HG03196 (cell line): Measurements from ENCODE around the gene CHADL.

ENCODE experiments used
- ATAC-seq: cut with Tn5 transposase; IDR thresholded peaks from one replicate; pipeline ENCODE4 v1.9.1; 2021; ENCODE audit not compliant: unreplicated experiment

CHADL gene

DNA sequence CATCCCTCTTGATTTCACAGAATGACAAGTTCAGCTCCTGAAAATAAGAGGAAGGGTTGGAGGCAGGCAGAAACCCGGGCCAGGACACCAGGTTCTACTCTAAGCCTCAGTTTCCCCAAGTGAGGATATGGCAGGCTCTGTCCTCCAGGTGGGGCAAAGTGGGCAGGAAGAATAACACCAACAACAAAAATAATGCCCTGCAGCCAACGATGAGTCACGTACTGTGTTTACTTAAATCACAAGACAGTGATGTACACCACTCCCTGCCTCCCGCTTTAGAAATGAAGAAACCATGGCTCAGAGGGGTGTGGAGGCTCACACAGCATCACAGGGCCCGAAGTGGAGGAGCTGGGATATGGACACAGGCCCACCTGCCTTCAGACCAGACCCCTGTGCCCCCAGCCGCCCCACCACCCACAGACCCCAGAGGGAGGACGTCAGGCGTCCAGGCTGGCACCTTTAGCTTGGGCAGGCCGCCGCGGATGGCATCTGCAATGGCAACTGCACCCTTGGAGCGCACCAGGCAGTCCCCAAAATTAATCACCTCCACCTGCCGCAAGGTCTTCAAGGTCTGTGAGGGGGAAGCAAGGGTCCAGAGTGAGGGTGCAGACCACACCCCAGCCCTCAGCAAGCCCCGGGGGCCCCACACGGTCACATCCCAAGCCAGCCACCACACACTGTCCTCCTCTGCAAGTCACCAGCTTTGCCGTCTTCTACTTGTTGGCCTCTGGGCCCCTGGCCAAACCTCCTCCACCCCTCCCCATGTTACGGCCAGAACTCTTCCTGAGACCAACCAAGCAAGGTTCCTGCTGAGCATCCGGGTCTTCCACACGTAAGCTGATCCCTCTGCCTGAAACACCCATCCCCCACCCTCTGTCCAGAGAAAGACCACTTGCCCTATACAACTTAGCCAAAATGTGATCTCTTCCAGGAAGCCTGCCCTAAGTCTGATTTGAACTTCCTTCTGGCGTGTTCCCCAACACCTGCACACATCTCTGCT is 15.8 kb upstream of the CHADL start:
- no peak for ATAC-seq

DNA sequence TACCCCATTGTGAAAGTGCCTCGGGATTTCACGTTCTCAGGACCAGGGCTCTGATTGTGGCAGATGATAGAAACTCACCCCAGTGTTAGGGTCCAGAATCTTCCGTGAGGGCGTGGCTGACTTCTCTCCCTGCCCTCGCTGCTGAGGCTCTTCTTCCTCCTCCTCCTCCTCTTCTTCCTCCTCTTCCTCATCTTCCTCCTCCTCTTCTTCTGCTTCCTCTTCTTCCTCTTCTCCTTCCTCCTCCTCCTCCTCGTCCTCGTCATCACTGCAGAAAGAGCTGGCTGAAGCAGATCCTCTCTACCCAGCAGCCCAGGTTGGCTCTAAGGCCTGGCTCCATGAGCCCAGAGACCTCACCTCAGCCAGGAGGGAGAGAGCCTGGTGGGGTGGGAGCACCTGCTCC is 13.5 kb upstream of the CHADL start:
- no peak for ATAC-seq

DNA sequence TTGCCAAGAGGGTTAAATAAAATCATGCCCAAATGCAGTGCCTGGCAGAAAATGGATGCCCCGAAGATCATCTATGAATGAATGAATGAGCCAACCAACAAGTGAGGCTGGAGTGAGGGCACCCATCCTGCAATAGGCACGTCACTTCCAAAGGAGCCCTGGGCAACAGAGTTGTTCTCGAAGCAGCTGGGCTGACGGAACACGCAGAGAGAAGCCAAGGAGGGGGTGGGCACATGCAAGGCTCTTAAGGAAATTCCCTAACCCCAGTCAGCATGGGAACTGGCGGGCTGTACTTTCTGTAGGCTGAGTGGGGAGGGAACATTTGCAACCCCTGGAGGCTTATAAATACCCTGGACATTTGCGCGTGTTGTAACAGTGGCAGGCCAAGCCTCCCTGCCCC is 11.6 kb upstream of the CHADL start:
- no peak for ATAC-seq

DNA sequence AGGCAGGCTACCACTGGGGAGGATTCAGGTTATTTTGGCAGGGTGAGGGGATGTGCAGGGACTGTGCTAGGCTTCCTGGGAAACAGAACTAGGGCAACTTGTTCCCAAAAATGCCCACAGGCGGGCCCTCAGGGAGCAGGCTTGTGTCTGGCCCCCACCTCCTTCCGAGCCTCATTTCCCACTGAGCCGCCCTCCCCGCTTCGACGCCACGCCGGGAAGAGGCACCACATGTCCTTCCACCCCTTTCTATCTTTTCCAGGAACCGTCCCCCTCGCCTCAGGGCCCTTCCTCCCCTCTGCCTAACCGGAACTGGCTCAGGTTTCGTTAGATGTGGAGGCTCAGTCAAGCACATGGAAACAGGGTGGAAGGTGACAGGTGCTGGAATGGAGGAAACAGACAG is 9.4 kb upstream of the CHADL start:
- no peak for ATAC-seq

DNA sequence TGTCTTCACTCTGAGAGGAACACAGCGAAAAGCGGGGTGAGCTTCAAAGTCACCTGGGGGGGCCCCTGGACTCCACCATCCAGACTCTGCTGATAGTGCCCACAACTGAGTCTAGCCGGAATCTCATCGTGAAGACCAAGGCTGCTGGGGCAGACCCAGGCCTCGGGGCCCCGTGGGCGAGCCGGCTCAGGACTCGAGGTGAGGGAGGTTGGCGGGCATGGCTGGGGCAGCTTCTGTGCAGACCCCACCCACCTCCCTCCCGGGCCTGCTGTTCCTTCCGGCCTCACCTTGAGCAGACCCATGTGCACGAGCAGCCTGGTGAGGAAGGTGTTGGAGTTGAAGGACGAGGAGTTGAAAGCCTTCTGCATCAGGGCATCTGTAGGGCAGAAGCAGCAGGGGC is 8.7 kb upstream of the CHADL start:
- ATAC-seq = no peak

DNA sequence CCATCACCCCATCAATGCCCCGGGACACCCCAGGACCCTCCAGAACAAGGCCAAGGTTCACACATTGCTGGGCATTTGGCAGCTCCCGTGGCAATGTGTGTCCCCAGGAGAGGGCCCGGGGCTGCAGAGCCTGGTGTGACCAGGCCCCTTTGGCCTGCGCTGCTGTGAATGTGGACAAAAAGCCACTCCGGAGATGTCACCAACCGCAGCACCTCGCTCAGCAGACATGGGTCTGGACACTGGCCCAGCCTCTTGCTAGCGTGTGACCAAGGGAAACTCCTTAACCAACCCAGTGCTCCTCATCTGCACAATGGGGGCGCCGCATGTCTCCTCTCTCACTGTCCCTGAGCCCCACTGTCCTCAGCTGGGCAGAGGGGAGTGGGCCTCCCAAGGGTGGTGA is 8.0 kb upstream of the CHADL start:
- no peak for ATAC-seq

DNA sequence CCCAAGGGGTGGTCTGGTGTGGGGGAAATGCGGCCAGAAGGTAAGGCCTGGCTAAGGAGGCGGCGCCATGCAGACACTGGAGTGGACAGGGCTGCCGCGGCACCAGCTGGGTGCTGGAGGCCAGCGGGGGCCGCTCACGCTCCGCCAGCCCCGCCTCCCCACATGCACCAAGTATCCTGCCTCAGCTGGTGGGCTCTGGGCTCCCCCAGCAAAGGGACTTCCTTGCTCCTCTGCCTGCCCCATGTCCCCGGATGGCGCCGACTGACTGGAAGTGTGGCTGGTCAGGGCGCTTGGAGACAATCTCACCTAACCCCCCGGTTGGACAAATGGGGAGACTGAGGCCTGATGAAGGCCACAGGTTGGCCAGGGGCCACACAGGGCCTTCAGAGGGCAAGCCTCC is 7.6 kb upstream of the CHADL start:
- no peak for ATAC-seq

DNA sequence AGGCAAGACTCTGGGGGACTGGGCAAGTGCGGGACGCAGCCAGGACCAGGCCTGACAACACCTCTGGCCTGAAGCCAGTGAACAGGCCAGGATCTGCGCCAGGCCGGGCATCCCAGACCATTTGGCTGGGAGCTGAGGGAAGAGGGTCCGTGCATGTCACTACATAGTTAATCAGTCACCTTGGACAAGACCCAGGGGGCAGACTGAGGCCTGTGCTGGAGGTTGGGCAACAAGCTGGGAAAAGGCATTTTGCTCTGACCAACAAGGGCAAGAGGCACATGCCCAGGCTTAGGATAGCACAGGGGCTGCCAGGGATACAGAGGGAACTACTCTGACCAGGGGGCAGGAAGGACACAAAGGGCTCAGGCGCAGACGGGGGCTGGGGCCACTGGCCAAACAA is 7.0 kb upstream of the CHADL start:
- ATAC-seq = no peak

DNA sequence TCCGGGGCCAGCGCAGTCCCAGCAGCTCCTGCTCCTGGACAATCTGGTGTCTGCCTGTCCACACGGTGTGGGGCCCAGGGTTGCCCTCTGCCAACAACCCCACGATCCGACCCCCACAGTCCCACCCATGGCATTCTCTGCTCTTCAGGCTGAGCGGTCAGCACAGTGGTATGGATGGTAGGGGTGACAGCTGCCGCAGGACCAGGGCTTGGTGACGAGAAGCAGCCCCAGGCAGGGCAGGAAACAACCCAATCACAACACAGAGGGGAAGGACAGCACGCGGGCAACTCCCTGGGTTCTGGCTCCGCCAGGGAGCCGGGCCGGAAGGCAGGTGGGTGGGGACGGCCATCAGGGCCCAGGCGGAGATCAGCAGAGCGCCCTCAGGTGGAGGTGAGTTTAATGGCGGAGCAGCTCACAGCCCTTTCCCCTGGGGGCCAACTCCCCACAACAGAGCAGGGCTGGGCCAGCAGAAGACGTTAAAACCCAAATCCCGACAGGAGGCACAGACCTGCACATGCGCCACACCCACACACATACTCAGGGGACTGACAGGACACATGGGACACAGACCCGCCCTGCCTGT is 5.3 kb upstream of the CHADL start:
- no peak for ATAC-seq

DNA sequence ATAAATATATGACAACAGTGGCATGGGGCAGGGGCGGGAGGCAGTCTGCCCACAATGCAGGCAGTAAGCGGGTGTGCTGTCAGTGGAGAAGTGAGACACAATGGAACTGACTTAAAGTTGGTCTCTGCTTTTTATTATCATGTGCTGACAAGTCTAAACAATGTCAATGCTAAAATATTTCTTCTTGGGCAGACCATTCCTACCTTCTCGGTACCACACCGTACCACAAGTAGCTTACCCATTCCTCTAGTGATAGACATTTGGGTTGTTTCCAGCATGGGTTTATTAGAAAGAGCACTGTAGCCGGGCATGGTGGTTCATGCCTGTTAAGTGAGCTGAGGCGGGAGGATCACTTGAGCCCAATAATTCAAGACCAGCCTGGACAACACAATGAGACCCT is 2.6 kb upstream of the CHADL start:
- no peak for ATAC-seq

DNA sequence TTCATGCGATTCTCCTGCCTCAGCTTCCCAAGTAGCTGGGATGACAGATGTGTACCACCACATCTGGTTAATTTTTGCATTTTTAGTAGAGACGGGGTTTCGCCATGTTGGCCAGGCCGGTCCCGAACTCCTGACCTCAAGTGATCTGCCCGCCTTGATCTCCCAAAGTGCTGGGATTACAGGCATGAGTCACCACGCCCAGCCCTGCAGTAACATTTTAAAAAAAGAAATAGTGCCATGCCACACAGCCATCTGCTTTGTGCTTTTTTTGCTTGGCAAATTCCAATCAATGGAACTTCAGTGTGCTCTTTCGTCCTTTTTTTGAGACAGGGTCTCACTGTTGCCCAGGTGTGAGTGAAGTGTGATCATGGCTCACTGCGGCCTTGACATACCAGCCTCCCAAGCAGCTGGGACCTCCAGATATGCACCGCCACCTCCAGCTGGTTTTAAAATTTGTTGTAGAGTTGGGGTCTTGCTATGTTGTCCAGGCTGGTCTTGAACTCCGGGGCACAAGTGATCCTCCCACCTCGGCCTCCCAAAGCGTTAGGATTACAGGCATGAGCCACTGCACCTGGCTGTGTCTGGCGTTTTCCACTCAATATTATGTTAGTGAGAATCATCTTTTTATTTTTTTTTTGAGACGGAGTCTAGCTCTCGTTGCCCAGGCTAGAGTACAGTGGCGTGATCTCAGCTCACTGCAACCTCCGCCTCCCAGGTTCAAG is 1.8 kb upstream of the CHADL start:
- ATAC-seq = no peak

DNA sequence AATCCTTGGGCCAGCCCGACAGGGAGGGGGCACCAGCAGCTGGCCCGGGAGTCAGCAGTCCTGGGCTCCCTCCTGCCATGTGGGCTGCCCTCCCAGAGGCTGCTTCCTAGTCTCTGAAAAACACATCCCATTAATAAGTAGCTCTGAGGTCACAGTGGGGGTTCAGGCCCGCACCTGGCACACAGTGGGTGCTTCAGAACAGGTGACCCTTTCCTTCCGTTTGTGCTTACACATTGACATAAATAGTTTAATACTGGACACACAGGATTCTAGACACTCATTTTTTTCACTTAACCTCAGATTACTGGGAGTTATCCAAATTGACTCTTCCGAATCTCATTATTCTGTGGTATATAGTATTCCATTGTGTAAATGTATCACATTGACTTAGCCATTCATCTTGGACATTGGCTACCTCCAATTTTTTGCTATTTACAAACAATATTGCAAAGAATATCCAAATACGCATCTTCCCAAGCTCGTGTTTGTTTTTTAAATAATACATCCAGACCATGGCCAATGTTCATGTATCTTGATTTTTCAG is 474 bp upstream of the CHADL start:
- ATAC-seq = no peak

DNA sequence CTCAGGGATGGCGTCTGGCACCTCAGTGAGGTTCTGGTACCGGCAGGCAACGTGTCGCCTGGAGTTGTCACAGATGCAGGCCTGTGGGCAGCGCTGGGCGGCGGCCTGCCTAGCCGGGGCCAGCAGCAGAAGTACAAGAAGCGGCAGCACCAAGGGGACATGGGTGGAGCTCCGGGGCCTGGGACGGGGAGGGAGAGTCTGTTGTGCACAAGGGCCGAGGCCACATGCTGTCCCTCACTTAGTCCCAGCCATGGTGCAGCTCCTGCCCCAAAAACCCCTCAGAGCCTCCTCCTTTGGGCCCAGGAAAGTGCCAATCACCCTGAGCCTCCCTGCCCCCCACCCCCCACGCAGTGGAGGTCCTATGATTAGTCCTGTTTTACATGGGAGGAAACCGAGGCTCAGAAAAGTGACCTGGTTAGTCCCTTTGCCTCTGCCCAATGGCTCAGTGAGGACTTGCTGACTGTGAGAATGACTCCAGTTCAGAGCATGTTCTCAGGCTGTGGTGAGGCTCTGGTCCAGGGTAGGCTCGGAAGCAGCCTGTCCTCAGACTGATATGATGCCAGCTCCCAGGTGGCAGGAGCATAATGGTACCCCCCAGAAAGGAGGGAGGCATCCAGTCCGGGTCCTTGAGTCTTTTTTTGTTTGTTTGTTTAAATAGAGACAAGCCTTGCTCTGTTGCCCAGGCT is 1.1 kb downstream of the CHADL start:
- ATAC-seq = no peak

DNA sequence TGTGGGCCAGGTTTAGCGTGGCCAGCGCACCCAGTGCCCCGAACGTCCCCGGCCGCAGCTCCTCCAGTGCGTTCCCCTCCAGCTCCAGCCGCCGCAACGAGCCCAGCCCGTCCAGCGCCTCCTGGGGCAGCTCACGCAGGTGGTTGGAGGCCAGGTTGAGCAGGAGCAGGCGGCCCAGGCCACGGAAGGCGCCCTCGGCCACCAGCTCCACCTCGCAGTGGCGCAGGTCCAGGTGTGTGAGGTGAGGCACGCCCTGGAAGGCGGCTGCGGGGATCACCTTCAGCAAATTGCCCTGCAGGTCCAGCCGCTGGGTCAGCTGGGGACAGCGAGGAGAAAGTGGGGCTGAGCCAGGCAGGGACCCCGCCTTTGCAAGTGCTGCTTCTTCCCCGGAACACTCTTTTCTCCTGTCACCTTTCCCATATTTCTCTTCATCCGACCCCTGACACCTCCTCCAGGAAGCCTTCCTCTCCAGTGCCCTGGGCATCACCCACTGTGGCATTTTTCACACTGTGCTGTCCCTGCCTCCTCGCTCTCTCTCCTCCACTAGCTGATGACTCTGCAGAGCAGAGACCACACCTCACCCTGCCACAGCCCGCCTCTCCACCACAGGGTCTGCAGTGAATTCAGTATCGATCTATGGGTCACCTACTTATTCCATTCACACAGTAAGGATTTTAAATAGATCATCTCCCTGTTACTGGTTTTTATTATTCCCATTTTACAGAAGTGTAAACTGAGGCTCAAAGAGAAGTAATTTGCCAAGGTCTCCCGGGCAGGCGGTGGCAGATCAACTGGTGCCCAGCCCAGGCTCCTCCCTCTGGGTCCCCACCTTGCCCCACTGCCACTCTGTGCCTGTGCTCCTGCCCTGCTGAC is 1.9 kb downstream of the CHADL start:
- ATAC-seq = no peak

DNA sequence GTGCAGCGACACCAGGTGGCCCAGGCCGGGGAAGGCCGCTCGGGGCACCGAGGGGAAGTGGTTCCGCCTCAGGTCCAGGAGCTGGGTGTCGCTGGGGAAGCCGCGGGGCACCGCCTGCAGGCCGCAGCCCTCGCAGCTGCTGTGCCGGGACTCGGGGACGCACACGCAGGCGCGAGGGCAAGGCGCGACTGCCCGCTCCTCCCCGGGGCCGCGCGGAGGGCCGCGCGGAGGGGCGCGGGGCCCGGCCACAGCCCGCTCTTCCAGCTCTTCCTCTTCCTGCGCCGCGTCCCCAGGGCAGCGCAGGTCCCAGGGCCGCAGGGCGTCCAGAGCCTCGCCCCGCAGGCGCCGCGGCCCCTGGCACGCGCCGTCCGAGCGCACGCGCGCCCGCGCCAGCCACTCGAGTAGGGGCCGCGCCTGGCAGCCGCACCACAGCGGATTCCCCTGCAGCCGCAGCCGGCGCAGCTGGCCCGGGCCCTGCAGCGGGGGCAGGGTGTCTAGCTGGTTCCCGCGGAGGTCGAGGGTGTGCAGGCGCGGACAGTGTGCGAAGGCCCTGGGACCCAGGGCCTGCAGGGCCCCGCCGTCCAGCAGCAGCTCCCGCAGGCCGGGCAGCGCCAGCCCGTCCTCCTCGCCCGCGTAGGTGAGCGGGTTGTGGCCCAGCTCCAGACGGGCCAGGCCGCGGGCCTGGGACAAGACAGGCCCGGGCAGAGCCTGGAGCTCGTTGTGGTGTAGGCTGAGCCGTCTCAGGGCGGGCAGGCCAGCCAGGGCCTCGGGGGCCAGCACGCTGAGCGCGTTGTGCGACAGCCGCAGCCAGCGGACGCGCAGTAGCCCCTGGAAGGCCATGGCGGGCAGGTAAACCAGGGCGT is 2.8 kb downstream of the CHADL start:
- ATAC-seq = peak; percentile 47

DNA sequence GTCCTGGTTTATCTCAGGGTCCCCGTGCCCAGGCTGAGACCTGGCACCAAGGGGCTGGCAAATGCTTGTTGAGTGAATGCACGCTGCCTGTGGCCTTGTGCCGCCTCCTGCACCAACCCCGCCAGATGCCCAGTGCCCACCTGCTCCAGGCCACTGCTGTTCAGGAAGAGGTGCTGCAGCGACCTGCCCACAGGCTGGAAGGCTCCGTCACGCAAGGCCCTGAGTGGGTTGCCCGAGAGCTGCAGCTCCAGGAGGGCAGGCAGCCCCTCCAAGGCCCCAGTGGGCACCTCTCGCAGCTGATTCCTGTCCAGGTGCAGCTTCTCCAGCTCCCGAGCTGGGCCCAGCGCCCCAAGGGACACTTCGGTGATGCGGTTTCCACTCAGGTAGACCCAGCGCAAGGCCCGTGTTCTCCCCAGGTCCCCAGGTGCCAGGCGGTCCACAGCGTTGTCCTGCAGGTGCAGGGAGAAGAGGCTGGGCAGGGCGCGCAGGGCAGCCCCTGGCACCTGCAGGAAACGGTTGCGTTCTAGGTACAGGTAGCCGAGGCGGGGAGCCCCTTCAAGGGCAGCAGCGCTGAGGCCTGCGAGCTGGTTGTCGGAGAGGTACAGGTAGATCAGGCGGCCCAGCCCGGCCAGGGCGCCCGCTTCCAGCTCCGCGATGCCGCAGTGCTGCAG is 3.6 kb downstream of the CHADL start:
- ATAC-seq = no peak

DNA sequence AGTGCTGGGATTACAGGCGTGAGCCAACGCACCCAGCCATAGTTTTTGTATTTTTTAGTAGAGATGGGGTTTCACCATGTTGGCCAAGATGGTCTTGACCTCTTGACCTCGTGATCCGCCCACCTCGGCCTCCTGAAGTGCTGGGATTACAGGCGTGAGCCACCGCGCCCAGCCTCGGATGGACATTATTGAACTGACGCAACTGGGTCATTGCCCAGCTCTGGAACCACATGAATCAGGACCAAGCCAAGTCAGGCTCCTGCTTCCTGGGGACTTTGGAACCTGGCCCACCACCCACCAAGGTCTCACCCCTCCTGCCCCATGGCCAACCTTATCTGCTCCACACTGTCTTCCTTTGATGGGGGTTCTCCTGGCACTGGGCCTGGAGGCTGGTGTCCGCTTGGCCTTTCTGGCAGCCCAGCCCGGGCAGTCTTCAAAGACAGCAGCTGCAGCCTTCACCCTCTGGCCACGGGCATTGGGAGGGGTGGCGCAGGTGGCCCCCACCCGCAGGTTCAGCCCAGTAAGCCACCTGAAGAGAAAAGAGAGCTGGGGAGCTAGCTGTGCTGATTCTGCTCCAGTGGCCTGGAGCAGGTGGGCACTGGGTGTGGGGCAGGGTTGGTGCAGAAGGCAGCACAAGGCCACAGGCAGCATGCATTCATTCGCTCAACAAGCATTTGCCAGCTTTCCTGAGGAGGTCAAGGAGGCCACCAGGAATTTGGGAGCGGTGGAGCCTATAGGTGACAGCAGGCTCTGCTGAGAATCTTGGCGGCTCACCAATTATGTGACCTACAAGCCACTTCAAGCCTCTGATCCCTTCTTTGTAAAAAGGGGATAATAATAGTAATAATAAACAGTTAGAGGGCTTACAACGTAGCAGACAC is 5.7 kb downstream of the CHADL start:
- no peak for ATAC-seq

DNA sequence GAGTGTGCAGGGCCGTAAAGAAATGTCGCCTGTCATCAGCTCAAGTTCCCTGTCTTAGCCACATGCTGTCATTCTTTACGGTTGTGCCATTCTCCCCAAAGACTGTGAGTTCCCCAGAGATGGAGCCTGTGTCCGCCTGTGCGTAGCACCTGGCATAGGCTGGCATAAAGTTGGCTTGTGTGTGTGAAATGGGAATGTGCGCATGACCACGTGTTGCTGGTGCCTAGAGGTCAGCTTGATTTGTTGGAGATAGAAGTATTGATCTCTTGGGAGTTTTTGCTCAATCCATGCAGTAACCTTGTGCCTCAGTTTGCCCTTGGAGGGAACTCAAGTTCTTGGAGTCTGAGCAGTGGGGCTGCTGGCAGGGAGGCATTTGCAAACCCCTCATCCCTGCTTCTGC is 9.4 kb downstream of the CHADL start:
- no peak for ATAC-seq
